SK-N-MC (cell line): Measurements from ENCODE around the gene TSHZ2.

Experiments used
- EZH2 ChIP-seq: fragments of 200-600 bp; sonication (generic); IDR thresholded peaks from one replicate; pipeline ENCODE4 v1.6.1; 2017; ENCODE audit warnings: antibody characterized with exemption
- POLR2AphosphoS5 ChIP-seq: IDR thresholded peaks from 2 replicates; pipeline ENCODE4 v1.6.1; 2012; ENCODE audit warnings: mild to moderate bottlenecking, low read depth, low read length, borderline replicate concordance

DNA sequence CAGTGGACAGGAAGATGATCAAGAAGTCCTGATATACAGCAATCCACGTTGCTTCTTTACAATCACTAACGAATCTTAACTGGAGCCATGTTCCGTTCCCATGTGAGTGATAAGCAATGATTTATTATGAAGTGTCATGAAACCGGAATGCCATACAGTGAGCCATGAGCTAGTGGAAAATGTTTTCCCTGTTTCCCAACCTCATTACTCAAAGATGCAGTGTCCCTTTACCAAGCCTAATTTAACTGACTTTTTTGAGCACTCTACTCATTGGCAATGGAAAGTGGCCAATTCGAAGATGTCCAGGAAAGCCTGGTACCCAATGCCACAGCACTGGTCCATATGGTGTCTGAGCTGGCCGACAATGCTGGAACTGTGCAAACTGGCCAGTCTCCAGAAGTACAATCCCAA lies 473.2 kb downstream of the TSHZ2 start:
- TF ChIP-seq EZH2 (no peak), POLR2AphosphoS5 (no peak)
